HCT116 (cell line): ENCODE measurements around the gene PLD4.

ENCODE experiments used
- CEBPB ChIP-seq: IDR thresholded peaks from 2 replicates; pipeline ENCODE4 v1.6.1; 2012; ENCODE audit warnings: low read depth
- MAX ChIP-seq: IDR thresholded peaks from 2 replicates; pipeline ENCODE4 v1.6.1; 2012
- POLR2A ChIP-seq: IDR thresholded peaks from 2 replicates; pipeline ENCODE4 v1.7.0; 2011; ENCODE audit warnings: borderline replicate concordance; ENCODE audit not compliant: insufficient read depth, insufficient read length; ENCODE audit errors: extremely low read depth
- POLR2AphosphoS5 ChIP-seq: IDR thresholded peaks from 2 replicates; pipeline ENCODE4 v1.6.1; 2011; ENCODE audit warnings: mild to moderate bottlenecking, low read depth, low read length, moderate library complexity
- SP1 ChIP-seq: IDR thresholded peaks from 2 replicates; pipeline ENCODE4 v1.6.1; 2012; ENCODE audit warnings: low read depth
- YY1 ChIP-seq: IDR thresholded peaks from 2 replicates; pipeline ENCODE4 v1.6.1; 2011; ENCODE audit warnings: low read length, low read depth, moderate library complexity, mild to moderate bottlenecking; ENCODE audit not compliant: insufficient replicate concordance; ENCODE audit errors: extremely low read depth
- TF ChIP-seq, protein P1 (sequence below), 3 experiments: fragments of 200-600 bp in 1 of 3; sonication (generic) in 1 of 3; IDR thresholded peaks in 2 of 3; conservative IDR thresholded peaks in 1 of 3; 2 replicates each; pipeline ENCODE4 v1.5.1; 2012 to 2017; ENCODE audit warnings: low read depth in 2 of 3, low read length in 2 of 3, antibody characterized with exemption in 1 of 3, borderline replicate concordance in 1 of 3, control low read depth in 1 of 3, mild to moderate bottlenecking in 1 of 3, mixed read lengths in 1 of 3, mixed run types in 1 of 3, moderate library complexity in 1 of 3; ENCODE audit not compliant: insufficient read depth in 1 of 3
- TF ChIP-seq, protein P2 (sequence below): IDR thresholded peaks from 2 replicates; pipeline ENCODE4 v1.6.1; 2012; ENCODE audit warnings: low read depth

- TF ChIP-seq YY1: no peak
- TF ChIP-seq POLR2AphosphoS5: no peak
- TF ChIP-seq, protein P1, sequence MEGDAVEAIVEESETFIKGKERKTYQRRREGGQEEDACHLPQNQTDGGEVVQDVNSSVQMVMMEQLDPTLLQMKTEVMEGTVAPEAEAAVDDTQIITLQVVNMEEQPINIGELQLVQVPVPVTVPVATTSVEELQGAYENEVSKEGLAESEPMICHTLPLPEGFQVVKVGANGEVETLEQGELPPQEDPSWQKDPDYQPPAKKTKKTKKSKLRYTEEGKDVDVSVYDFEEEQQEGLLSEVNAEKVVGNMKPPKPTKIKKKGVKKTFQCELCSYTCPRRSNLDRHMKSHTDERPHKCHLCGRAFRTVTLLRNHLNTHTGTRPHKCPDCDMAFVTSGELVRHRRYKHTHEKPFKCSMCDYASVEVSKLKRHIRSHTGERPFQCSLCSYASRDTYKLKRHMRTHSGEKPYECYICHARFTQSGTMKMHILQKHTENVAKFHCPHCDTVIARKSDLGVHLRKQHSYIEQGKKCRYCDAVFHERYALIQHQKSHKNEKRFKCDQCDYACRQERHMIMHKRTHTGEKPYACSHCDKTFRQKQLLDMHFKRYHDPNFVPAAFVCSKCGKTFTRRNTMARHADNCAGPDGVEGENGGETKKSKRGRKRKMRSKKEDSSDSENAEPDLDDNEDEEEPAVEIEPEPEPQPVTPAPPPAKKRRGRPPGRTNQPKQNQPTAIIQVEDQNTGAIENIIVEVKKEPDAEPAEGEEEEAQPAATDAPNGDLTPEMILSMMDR (IDR thresholded peaks at IDR 0.05 in 2 of 3, conservative IDR thresholded peaks at IDR 0.05 in 1 of 3; ENCODE audit: borderline replicate concordance in 1 of 3, insufficient read depth in 1 of 3, low read depth in 2 of 3, low read length in 2 of 3): no peak
- TF ChIP-seq SP1: no peak
- no peak for TF ChIP-seq POLR2A
- TF ChIP-seq MAX: no peak
- TF ChIP-seq, protein P2, sequence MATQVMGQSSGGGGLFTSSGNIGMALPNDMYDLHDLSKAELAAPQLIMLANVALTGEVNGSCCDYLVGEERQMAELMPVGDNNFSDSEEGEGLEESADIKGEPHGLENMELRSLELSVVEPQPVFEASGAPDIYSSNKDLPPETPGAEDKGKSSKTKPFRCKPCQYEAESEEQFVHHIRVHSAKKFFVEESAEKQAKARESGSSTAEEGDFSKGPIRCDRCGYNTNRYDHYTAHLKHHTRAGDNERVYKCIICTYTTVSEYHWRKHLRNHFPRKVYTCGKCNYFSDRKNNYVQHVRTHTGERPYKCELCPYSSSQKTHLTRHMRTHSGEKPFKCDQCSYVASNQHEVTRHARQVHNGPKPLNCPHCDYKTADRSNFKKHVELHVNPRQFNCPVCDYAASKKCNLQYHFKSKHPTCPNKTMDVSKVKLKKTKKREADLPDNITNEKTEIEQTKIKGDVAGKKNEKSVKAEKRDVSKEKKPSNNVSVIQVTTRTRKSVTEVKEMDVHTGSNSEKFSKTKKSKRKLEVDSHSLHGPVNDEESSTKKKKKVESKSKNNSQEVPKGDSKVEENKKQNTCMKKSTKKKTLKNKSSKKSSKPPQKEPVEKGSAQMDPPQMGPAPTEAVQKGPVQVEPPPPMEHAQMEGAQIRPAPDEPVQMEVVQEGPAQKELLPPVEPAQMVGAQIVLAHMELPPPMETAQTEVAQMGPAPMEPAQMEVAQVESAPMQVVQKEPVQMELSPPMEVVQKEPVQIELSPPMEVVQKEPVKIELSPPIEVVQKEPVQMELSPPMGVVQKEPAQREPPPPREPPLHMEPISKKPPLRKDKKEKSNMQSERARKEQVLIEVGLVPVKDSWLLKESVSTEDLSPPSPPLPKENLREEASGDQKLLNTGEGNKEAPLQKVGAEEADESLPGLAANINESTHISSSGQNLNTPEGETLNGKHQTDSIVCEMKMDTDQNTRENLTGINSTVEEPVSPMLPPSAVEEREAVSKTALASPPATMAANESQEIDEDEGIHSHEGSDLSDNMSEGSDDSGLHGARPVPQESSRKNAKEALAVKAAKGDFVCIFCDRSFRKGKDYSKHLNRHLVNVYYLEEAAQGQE: no peak
- TF ChIP-seq CEBPB: no peak
Observed at GRCh38 chr14:104982548-104983230, 58.0 kb downstream of the PLD4 start.
